CD4-positive, alpha-beta T cell treated with Interferon gamma for 1 hour (primary cell): ENCODE measurements around the gene KCNC3.

Experiments used
- DNase-seq: peaks from one replicate; pipeline ENCODE4 v3.0.0-alpha.2; 2020

The KCNC3 gene

DNA sequence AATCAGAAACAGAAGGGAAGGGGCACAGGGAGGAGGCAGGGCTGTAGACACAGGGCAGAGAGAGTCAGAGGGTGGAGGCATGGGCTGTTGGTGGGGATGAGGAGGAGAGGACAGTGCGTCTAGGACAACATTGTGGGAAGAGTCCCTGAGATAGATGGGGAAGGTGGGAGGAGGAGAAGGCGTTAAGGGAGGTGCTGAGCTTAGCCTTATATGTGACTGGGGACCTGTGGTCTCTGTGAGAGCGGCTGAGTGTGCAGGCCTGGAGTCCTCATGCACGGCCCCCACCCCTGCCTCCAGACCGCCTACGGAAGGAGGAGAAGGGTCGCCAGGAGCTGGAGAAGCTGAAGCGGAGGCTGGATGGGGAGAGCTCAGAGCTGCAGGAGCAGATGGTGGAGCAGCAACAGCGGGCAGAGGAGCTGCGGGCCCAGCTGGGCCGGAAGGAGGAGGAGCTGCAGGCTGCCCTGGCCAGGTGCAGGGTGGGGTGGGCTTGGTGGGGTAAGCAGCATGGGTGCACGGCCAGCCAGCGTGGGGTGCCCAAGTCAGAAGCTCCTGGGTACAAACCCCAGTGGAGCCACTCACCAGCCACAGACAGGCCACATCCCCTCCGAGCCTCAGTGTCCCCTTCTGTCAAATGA, 56.8 kb downstream of the KCNC3 start:
- DNase-seq, result no peak

DNA sequence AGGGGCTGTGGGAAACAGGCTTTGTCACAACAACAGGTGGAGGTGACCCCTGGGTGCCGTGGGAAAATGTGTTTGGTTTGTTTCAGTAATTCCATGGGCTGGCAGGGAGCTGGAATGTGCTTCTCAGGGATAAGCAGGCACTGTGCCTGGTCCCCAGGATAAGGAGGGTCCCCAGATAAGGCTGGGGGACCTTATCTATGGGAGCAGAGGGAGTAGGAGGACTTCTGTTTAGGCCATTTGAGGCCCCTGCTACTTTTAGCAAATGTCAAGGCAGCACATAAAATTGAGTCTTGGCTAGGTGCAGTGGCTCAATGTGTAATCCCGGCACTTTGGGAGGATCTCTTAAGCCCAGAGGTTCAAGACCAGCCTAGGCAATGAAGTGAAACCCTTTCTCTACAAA, 59.5 kb downstream of the KCNC3 start:
- no peak for DNase-seq

DNA sequence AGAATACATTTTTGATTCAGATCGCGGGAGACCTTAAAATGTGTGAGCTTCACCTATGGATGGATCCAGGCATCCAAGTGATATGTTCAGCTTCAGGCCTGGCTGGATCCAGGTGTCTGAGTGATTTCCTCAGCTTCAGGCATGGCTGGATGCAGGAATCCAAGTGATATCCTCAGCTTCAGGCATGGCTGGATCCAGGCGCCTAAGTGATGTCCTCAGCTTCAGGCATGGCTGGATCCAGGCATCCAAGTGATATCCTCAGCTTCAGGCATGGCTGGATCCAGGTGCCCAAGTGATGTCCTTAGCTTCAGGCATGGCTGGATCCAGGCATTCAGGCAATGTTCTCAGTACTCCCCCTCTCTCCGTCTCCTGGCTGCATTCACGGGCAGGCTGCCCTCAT, 60.7 kb downstream of the KCNC3 start:
- no peak for DNase-seq

DNA sequence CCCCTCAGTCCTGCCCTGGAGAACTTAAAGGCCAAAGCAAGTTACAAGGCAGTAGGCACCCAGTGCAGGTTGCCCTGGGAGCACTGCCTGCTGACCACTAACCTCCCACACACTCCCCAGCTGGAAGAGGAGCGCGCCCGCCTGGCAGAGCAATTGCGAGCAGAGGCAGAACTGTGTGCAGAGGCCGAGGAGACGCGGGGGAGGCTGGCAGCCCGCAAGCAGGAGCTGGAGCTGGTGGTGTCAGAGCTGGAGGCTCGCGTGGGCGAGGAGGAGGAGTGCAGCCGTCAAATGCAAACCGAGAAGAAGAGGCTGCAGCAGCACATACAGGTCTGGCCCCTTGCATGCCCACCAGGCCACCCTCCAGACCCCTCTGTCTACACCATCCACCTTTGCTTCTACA, 61.1 kb downstream of the KCNC3 start:
- DNase-seq, result no peak

DNA sequence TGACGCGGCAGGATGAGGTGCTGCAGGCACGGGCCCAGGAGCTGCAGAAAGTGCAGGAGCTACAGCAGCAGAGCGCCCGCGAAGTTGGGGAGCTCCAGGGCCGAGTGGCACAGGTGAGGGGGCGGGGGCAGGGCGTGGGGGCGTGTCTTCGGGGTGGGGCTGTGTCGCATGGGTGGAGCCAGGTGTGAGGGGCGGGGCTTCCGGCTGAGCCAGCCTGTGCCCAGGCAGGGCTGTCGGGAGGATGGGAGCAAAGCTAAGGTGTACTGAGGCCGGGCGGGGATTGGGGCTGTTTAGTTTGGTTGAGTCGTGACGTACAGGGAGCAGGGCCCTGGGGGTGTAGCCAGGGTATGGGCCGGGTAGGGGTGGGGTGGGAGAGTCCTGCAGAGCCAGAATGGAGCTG, 62.3 kb downstream of the KCNC3 start:
- DNase-seq, result no peak

DNA sequence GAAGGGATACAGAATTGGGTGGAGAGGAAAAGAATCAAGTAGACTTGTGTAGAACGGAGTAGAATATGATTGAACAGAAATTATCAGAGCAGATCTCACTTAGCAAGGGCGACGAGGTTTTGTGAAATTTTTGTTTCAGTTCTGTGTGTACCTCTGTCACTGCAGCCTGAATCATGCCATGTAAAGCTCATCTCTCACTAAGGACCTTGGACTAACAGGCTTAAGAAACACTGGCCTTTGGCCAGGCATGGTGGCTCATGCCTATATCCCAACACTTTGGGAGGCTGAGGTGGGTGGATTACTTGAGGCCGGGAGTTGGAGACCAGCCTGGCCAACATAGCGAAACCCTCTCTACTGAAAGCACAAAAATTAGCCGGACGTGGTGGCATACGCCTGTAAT, 63.1 kb downstream of the KCNC3 start:
- DNase-seq, result no peak

DNA sequence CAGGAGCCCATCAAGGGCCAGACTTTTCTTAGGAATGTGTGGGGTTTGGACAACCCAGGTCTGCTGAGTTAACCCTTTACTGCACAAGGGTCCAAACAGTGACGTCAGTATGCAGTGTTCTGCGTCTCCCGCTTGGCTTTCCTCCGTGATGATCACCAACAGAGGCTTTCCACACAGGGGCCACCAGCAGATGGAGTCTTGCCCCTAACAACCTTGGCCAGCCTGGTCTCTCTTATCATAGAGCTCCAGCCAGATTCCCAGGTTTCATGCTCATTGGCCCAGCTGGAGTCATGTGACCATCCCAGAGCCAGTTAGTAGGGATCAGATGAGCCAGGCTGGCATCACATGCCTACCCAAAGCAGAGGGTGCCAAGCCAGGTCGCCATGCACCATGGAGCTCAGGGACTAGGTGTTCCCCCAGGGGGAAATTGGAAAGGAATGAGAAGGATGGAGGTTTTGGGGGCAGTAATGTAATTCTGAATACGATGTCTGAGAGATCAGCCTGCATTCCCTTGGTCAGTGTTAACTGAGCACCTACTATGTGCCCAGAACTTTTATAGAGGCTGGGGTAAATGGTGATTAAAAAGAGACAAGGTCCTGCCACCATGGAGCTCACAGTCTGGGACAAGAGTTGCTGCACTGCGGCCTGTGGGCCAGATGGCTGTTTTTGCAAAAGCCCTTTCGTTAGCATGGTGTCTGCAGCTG, 64.5 kb downstream of the KCNC3 start:
- no peak for DNase-seq

DNA sequence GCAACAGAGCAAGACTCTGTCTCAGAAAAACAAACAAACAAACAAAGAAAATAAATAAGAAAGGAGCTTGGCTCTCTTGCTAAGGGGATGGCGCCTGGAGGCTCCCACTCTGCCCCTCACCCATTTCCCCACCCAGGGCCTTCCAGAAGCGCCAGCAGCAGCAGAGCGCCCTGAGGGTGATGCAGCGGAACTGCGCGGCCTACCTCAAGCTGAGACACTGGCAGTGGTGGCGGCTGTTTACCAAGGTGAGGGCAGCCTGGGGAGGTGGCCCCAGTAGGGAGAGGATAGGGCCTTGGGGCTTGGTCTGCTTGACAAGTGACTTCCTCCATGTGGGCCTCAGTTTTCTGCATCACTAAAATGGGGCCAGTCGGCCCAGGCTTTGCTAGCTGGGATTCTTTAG, 66.0 kb downstream of the KCNC3 start:
- no peak for DNase-seq
